OCI-LY3 (cell line): ENCODE results near the gene TET1.
"Not testable (repeated sequence)": the region's sequence is repeated elsewhere in the genome, so short reads cannot be mapped to it uniquely, and the experiment has no call there.

Experiments used
- H2AFZ ChIP-seq: fragments of 200-600, 300-600 bp; shearing (Covaris generic); 2 replicates; pipeline ENCODE4 v1.6.0; 2014; ENCODE audit warnings: antibody characterized with exemption, low read depth, low read length
- H3K27ac ChIP-seq: fragments of 200-600, 300-600 bp; sonication (generic); 2 replicates; pipeline ENCODE4 v1.5.1; 2014; ENCODE audit warnings: mild to moderate bottlenecking, low read length, moderate library complexity, mixed read lengths
- H3K27me3 ChIP-seq: fragments of 200-600, 300-600 bp; sonication (generic); 2 replicates; pipeline ENCODE4 v1.6.1; 2014; ENCODE audit warnings: low read depth, low read length, mixed read lengths
- H3K36me3 ChIP-seq: fragments of 200-600, 300-600 bp; sonication (generic); replicated peaks from 2 replicates; pipeline ENCODE3; 2014; ENCODE audit warnings: low read depth, low read length, mixed read lengths
- H3K4me1 ChIP-seq: fragments of 300-600, 200-600 bp; sonication (generic); 2 replicates; pipeline ENCODE4 v1.6.1; 2014; ENCODE audit warnings: low read length, mixed read lengths
- H3K4me2 ChIP-seq: fragments of 200-600, 300-600 bp; sonication (generic); 2 replicates; pipeline ENCODE4 v1.6.1; 2014; ENCODE audit warnings: low read length, mixed read lengths
- H3K4me3 ChIP-seq: fragments of 300-600, 200-600 bp; sonication (generic); 2 replicates; pipeline ENCODE4 v1.5.1; 2014; ENCODE audit warnings: antibody characterized with exemption, mild to moderate bottlenecking, low read length, moderate library complexity
- H3K79me2 ChIP-seq: fragments of 300-600, 200-600 bp; shearing (Covaris generic); 2 replicates; pipeline ENCODE4 v1.6.1; 2014; ENCODE audit warnings: mild to moderate bottlenecking, low read length, mixed read lengths
- H3K9ac ChIP-seq: fragments of 300-600, 200-600 bp; shearing (Covaris generic); 2 replicates; pipeline ENCODE4 v1.6.0; 2014; ENCODE audit warnings: mild to moderate bottlenecking, low read length, moderate library complexity
- H3K9me3 ChIP-seq: fragments of 200-600, 300-600 bp; shearing (Covaris generic); 2 replicates; pipeline ENCODE4 v1.6.1; 2014; ENCODE audit warnings: low read length, mixed read lengths; ENCODE audit not compliant: insufficient read depth
- H4K20me1 ChIP-seq: fragments of 200-600, 300-600 bp; sonication (generic); 2 replicates; pipeline ENCODE4 v1.6.1; 2016; ENCODE audit warnings: low read length, mixed read lengths; ENCODE audit not compliant: insufficient read depth
- CTCF ChIP-seq: fragments of 200-600, 300-600 bp; sonication (generic); IDR thresholded peaks from 2 replicates; pipeline ENCODE4 v1.5.1; 2014; ENCODE audit warnings: antibody characterized with exemption, low read length, low read depth
- EZH2phosphoT487 ChIP-seq: fragments of 200-600 bp; shearing (Covaris generic); IDR thresholded peaks from 2 replicates; pipeline ENCODE4 v1.6.1; 2018; ENCODE audit warnings: antibody characterized with exemption, mixed run types, low read depth

The TET1 gene

GRCh38 chr10:68633281-68633680 is 73.1 kb downstream of the TET1 start:
- no peaks in the 10 kb centered on the region for H4K20me1 ChIP-seq
- no peak overlapping the region for H3K27ac ChIP-seq

GRCh38 chr10:68633816-68634466 is 73.8 kb downstream of the TET1 start:
- no peak overlapping the region for H3K27ac ChIP-seq
- H3K4me1 ChIP-seq: no peaks in the 10 kb centered on the region
- H3K9ac ChIP-seq: no peak overlapping the region
- no peaks in the 10 kb centered on the region for H3K79me2 ChIP-seq
- H3K9me3 ChIP-seq: no peaks in the 10 kb centered on the region
- no peak overlapping the region for H3K4me2 ChIP-seq
- no peak for TF ChIP-seq CTCF
- no peak for TF ChIP-seq EZH2phosphoT487
- no peaks in the 10 kb centered on the region for H3K36me3 ChIP-seq
- no peaks in the 10 kb centered on the region for H4K20me1 ChIP-seq
- no peak overlapping the region for H2AFZ ChIP-seq
- H3K4me3 ChIP-seq: no peak overlapping the region
- no peaks in the 10 kb centered on the region for H3K27me3 ChIP-seq

More at GRCh38 chr10:68633281-68633680, 73.1 kb downstream of the TET1 start:
- Histone ChIP-seq H3K79me2 (no peaks in the 10 kb centered on the region), H3K4me1 (no peaks in the 10 kb centered on the region), H3K27me3 (no peaks in the 10 kb centered on the region), H3K4me2 (no peak overlapping the region), H3K9me3 (no peaks in the 10 kb centered on the region), H3K36me3 (no peaks in the 10 kb centered on the region), H2AFZ (no peak overlapping the region), H3K4me3 (no peak overlapping the region), H3K9ac (no peak overlapping the region)
- TF ChIP-seq CTCF: no peak
- no peak for TF ChIP-seq EZH2phosphoT487

GRCh38 chr10:68636335-68636734 is 76.2 kb downstream of the TET1 start:
- Histone ChIP-seq H3K4me1 (no peaks in the 10 kb centered on the region), H3K9ac (no peak overlapping the region), H3K27ac (no peak overlapping the region), H4K20me1 (no peaks in the 10 kb centered on the region), H3K4me3 (no peak overlapping the region), H3K9me3 (no peaks in the 10 kb centered on the region), H3K79me2 (no peaks in the 10 kb centered on the region), H2AFZ (no peak overlapping the region), H3K27me3 (no peaks in the 10 kb centered on the region), H3K4me2 (no peak overlapping the region), H3K36me3 (no peaks in the 10 kb centered on the region)
- TF ChIP-seq CTCF (no peak), EZH2phosphoT487 (no peak)

GRCh38 chr10:68643550-68643949 is 83.4 kb downstream of the TET1 start:
- H4K20me1 ChIP-seq, H3K4me1 ChIP-seq, H3K36me3 ChIP-seq, H3K4me2 ChIP-seq, H3K27ac ChIP-seq, H3K79me2 ChIP-seq, H3K9ac ChIP-seq, H3K27me3 ChIP-seq, H3K4me3 ChIP-seq, H3K9me3 ChIP-seq, H2AFZ ChIP-seq: not testable (repeated sequence)
